Measurements from ENCODE around the gene UBE2L5.

Gene UBE2L5

DNA sequence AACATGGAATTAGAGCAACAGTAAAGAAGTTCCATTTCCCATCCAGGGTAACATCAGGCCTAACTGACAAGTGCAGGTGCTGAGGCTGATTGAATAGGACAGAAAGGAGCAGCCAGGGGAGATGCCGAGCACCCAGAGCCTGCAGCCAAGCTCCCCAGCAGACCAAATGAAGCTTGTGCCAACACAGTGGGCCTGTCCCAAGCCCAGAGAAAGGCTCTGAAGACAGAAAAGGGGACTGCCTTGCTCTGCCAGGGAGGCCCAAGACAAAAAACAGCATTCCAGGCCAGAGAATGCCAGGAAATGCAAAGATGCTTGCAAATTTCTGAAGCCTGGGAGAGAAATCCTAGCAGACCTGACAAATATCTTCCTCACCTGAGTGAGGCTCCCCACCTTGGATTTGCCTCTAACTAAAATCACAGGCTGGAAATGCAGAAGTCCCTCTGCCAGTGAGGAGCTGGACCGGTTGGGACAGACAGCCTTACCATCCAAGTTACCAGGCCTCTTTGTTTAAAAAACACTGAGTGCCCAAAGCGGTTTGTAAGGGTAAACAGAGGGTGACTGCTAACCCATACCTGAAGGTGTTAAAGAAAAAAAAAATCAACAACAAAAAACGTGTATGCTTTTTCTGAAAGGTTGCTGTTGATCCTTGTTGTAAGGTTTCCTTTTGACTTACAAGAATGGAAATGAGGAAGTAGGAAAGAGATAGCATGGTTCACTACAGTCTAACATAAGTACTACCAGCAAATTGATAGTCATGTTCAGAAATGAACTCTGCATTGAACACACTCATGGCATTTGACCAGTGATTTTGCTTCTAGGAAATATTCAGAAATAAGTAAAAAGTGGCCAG lies 55.3 kb downstream of the UBE2L5 start:
- no peak for DNase-seq (ENCODE audit: low spot score)

All from HuH-7 (cell line).